GM19463 (cell line): Measurements from ENCODE around the gene CRAT.

Experiments
- ATAC-seq: cut with Tn5 transposase; IDR thresholded peaks from one replicate; pipeline ENCODE4 v1.9.1; 2021; ENCODE audit warnings: mild to moderate bottlenecking, moderate library complexity; ENCODE audit not compliant: unreplicated experiment

The CRAT gene

GRCh38 chr9:129068990-129069861, 41.4 kb downstream of the CRAT start:
- ATAC-seq = peak; percentile 54

GRCh38 chr9:129068110-129068509, 42.5 kb downstream of the CRAT start:
- no peak for ATAC-seq

GRCh38 chr9:129064499-129064908, 46.1 kb downstream of the CRAT start:
- ATAC-seq = no peak

GRCh38 chr9:129063061-129063460, 47.5 kb downstream of the CRAT start:
- no peak for ATAC-seq

- ATAC-seq = no peak
Measured at GRCh38 chr9:129060991-129061390, 49.6 kb downstream of the CRAT start.

GRCh38 chr9:129059796-129060785, 50.5 kb downstream of the CRAT start:
- no peak for ATAC-seq

- ATAC-seq = no peak
Measured at GRCh38 chr9:129058965-129059795, 51.4 kb downstream of the CRAT start.

GRCh38 chr9:129054163-129054851, 56.3 kb downstream of the CRAT start:
- no peak for ATAC-seq

- no peak for ATAC-seq
Measured at GRCh38 chr9:129053020-129053419, 57.6 kb downstream of the CRAT start.

GRCh38 chr9:129052592-129052991, 58.0 kb downstream of the CRAT start:
- no peak for ATAC-seq
